Measurements from ENCODE around the gene DHX35.
A peak's percentile ranks its signal among the peaks of the same experiment; 100 is the strongest.

The DHX35 gene, protein sequence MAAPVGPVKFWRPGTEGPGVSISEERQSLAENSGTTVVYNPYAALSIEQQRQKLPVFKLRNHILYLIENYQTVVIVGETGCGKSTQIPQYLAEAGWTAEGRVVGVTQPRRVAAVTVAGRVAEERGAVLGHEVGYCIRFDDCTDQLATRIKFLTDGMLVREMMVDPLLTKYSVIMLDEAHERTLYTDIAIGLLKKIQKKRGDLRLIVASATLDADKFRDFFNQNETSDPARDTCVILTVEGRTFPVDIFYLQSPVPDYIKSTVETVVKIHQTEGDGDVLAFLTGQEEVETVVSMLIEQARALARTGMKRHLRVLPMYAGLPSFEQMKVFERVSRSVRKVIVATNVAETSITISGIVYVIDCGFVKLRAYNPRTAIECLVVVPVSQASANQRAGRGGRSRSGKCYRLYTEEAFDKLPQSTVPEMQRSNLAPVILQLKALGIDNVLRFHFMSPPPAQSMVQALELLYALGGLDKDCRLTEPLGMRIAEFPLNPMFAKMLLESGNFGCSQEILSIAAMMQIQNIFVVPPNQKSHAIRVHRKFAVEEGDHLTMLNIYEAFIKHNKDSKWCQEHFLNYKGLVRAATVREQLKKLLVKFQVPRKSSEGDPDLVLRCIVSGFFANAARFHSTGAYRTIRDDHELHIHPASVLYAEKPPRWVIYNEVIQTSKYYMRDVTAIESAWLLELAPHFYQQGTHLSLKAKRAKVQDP

GRCh38 chr20:38962044-38962927 is at the start of gene DHX35:
DHX35 (plus strand) TSS chr20:38962344; CDS start chr20:38962368, 24 bp downstream.
- DNase-seq: peak; percentile 95
- in situ Hi-C loops (cut with HindIII; ENCODE audit: low pct_ligation_motif_present, low pct_unique_long_range_greater_than_20kb, low sequenced_read_pairs): no loop called here

- no peak for DNase-seq
- in situ Hi-C loops (cut with HindIII; ENCODE audit: low pct_ligation_motif_present, low pct_unique_long_range_greater_than_20kb, low sequenced_read_pairs): no loop called here
These were observed 46.8 kb upstream of the DHX35 start for GRCh38 chr20:38915355-38915754.

DNA sequence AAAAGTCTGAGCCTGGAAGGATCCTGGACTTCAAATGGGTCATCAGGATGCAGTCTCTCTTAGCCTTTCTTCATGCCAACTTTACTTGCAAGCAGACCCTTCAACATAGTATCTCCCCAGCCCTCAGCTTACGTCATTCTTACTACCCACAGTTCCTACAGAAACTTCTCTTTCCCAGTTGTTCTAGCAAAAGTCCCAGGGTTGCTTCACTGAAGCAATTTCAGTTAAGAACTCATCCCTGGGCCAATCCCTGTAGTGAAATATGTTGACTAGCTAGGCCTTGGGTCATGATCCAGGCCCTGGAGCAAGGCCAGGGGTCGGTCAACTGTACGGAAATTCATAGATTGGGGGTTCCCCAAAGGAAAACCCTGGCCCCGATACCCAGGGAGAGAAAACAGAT is 44.5 kb upstream of the DHX35 start:
- no peak for DNase-seq
- in situ Hi-C loops (cut with HindIII; ENCODE audit: low pct_ligation_motif_present, low pct_unique_long_range_greater_than_20kb, low sequenced_read_pairs): no loop called here

DNA sequence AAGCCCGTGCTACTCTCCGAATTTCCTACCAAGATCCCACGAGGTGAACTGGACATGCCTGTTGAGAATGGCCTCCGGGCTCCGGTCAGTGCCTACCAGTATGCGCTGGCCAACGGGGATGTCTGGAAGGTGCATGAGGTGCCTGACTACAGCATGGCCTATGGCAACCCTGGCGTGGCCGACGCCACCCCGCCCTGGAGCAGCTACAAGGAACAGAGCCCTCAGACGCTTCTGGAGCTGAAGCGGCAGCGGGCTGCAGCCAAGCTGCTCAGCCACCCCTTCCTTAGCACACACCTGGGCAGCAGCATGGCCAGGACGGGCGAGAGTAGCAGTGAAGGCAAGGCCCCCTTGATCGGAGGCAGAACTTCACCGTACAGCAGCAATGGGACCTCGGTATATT is 44.0 kb upstream of the DHX35 start:
- in situ Hi-C loops (cut with HindIII; ENCODE audit: low pct_ligation_motif_present, low pct_unique_long_range_greater_than_20kb, low sequenced_read_pairs): no loop called here
- no peak for DNase-seq

DNA sequence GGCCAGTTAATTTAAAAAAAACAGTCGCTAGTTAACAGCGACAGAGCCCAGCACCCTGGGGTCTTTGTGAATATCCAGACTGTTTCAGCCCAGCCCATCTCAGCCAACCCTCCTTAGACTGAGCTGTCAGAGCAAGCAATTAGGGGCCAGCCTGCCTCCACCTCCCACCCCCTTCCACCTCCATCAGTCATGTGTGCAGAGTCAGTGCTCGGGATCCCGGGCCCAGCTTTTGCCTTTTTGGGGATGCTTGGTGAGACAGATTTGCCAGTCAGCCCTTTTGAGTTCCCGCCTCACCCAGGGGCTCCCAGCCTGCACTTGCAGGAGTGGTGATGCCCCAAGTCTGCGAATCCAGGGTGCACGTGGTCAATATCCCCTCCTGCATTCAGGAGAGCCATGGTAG is 42.5 kb upstream of the DHX35 start:
- in situ Hi-C loops (cut with HindIII; ENCODE audit: low pct_ligation_motif_present, low pct_unique_long_range_greater_than_20kb, low sequenced_read_pairs): no loop called here
- no peak for DNase-seq

DNA sequence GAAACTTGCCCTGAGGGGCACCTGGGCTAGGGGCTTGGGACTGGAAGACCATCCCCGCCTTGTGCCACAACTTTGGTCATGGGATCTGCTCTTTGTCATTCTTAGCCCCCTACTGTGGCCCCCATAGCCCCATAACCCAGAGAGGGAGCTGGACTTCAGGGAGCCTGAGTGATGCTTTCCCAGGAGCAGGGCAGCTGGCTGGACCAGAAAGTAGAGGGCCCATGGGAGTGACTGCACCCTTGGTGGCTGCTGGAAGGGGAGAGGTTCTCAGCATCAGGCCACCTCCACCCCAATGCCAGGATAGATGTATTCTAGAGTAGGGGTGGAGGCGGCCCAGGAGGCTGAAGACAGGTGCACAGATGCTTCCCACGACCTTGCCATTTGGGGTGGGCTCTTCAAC is 41.7 kb upstream of the DHX35 start:
- no peak for DNase-seq
- in situ Hi-C loops (cut with HindIII; ENCODE audit: low pct_ligation_motif_present, low pct_unique_long_range_greater_than_20kb, low sequenced_read_pairs): no loop called here

DNA sequence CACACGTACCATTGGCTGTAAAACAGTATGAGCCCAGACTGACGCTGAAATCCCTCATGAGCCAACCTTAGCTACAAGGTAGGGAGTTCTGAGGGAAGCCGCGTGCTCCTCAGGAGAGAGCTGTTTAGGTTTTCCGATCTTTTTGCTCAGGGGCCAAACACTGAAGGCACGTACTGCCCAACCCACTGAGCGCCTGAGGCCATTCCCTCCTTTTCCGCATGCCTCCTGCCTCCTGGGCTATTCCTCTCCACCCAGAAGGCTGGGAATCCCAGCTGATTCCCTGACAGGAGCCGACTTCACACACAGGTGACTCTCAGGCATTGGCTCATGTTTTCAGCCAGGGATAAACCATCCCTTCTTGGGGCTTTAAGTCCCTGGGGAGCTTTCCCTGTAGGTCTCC is 41.3 kb upstream of the DHX35 start:
- in situ Hi-C loops (cut with HindIII; ENCODE audit: low pct_ligation_motif_present, low pct_unique_long_range_greater_than_20kb, low sequenced_read_pairs): no loop called here
- DNase-seq: no peak

DNA sequence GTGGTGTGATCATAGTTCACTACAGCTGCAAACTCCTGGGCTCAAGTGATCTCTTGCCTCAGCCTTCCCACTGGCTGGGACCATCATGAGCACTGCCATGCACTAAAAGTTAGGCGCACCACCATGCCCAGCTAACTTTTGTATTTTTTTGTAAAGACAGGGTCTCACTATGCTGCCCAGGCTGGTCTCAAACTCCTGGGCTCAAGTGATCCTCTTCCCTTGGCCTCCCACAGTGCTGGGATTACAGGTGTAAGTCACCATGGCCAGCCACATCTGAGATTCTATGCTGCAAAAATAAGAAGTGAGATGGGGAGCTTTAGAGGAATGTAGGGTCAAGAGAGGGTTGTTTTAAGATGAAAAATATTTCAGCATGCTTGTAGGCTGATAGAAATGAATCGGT is 37.4 kb upstream of the DHX35 start:
- in situ Hi-C loops (cut with HindIII; ENCODE audit: low pct_ligation_motif_present, low pct_unique_long_range_greater_than_20kb, low sequenced_read_pairs): no loop called here
- no peak for DNase-seq

- in situ Hi-C loops (cut with HindIII; ENCODE audit: low pct_ligation_motif_present, low pct_unique_long_range_greater_than_20kb, low sequenced_read_pairs): no loop called here
- peak; percentile 97 for DNase-seq
These were observed 35.8 kb upstream of the DHX35 start, which contains the start of gene FAM83D for GRCh38 chr20:38926142-38926933. FAM83D (plus strand) TSS chr20:38926417; CDS start chr20:38926443, 26 bp downstream.

- in situ Hi-C loops (cut with HindIII; ENCODE audit: low pct_ligation_motif_present, low pct_unique_long_range_greater_than_20kb, low sequenced_read_pairs): no loop called here
- DNase-seq: peak; percentile 22
These were observed 35.1 kb upstream of the DHX35 start for GRCh38 chr20:38926934-38927616.

DNA sequence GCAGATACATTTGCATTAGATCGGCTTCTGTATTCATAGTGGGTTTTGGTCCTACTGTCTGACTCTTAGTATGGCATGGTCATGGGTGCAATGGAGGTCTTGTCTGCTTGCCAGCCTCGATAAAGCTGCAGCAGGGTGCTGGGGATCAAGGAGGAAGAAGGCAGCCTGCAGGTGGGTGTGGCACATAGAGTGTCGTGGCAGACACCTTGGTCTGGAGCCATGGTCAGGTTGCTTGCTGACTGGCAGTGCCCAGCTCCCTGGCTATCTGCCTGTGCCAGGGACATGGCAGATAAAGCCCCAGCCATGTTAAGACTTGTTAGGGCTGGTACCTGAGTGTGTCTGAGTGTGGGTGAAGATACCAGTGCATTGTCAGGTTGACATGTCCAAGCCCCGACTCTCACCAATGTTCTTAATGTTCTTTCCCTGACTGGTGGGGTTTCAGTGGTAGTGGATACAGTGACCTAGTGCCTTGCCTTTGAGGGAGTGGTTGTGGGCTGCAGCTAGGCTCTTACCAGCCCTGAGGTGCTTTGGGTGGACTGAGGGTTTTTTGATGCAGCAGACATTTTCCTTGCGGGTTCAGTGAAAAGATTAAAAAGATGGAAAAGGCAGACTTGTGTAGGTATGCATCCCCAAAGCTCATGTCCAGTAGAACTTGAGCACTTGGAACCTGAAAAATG is 34.1 kb upstream of the DHX35 start:
- in situ Hi-C loops (cut with HindIII; ENCODE audit: low pct_ligation_motif_present, low pct_unique_long_range_greater_than_20kb, low sequenced_read_pairs): no loop called here
- DNase-seq: no peak

DNA sequence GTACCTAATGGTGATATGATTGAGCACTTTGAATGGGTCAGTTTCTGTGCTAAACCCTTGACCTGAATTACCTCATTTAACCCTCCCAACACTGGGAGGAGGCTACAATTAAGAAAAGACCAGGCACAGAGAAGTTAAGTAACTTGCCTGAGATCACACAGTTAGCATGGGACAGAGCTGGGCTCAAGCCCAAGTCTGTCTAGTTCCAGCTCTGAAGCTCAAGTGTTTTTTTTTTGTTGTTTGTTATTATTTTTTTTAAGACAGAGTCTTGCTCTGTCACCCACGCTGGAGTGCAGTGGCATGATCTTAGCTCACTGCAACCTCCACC is 31.9 kb upstream of the DHX35 start:
- no peak for DNase-seq
- in situ Hi-C loops (cut with HindIII; ENCODE audit: low pct_ligation_motif_present, low pct_unique_long_range_greater_than_20kb, low sequenced_read_pairs): no loop called here

- DNase-seq: no peak
- in situ Hi-C loops (cut with HindIII; ENCODE audit: low pct_ligation_motif_present, low pct_unique_long_range_greater_than_20kb, low sequenced_read_pairs): no loop called here
These were observed 30.2 kb upstream of the DHX35 start for GRCh38 chr20:38931984-38932383.

- in situ Hi-C loops (cut with HindIII; ENCODE audit: low pct_ligation_motif_present, low pct_unique_long_range_greater_than_20kb, low sequenced_read_pairs): no loop called here
- no peak for DNase-seq
These were observed 29.6 kb upstream of the DHX35 start for GRCh38 chr20:38932457-38933120.

DNA sequence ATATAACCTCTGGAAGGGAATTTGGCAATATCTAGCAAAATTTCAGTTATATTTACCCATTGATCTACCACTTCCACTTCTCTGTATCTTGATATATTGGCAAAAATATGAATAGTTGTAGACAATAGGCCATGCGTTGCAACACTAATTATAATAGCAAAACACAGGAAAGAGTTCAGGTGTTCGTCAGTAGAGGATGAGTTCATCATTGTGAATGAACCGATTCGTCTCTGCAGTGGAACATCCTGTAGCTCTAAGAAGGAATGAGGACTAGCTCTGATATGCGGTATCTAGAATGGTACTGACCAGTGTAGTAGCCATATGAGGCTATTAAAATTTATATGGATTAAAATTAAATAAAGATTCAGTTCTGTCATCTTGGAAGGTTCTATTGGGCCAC is 27.6 kb upstream of the DHX35 start:
- in situ Hi-C loops (cut with HindIII; ENCODE audit: low pct_ligation_motif_present, low pct_unique_long_range_greater_than_20kb, low sequenced_read_pairs): no loop called here
- no peak for DNase-seq

DNA sequence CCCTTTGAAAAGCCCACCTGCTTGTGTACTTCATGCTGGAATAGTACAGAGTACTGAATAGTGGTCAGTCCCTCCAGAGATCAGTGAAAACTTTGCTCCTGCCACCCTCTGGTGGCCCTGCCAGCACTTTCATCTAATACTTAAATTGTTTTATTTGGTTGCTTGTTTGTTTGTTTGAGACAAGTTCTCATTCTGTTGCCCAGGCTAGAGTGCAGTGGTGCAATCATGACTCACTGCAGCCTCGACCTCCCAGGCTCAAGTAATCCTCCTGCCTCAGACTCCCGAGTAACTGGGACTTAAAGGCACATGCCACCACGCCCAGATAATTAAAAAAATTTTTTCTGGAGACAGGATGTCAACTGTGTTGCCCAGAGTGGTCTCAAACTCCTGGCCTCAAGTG is 26.9 kb upstream of the DHX35 start:
- in situ Hi-C loops (cut with HindIII; ENCODE audit: low pct_ligation_motif_present, low pct_unique_long_range_greater_than_20kb, low sequenced_read_pairs): no loop called here
- peak; percentile 27 for DNase-seq

DNA sequence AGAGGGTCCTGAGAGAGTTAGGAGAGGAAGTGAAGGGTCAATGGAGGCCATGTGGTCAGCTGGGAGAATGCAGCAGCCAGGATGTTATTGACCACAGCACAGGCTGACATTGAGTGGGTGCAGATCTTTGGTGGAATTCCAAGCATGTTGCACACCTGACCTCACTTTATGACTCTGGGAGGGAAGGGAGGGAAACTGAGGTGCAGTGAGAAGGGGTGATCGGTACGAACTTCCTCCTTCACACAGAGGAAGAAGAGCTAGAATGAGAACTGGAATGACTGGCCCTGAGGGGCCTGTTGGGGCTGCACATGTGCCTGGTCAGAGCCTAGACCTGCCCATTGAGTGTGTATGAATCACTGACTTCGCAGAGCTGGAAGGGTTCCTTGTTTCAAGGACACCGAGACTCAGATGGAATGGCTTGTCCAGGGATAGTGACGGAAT is 26.2 kb upstream of the DHX35 start:
- in situ Hi-C loops (cut with HindIII; ENCODE audit: low pct_ligation_motif_present, low pct_unique_long_range_greater_than_20kb, low sequenced_read_pairs): no loop called here
- DNase-seq: no peak
